ENCODE measurements around the gene ACY1.

ACY1 gene

DNA sequence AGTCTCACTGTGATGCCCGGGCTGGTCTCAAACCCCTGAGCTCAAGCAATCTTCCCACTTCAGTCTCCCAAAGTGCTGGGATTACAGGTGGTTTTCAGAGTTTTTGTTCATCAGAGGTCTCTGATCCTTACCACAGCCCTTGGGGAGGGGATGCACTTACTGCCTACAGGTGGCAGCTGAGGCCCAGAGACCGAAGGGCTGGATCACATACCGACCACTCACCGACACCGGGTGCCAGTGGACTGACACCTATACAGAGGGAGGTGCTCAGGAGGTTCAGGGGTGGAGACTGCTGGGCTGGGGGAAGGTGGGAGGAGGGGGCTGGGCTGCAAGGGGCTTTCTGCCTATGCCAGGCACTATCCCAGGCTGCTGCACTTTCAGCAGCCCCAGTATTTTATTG, 53.5 kb downstream of the ACY1 start:
- TF ChIP-seq, protein P1, sequence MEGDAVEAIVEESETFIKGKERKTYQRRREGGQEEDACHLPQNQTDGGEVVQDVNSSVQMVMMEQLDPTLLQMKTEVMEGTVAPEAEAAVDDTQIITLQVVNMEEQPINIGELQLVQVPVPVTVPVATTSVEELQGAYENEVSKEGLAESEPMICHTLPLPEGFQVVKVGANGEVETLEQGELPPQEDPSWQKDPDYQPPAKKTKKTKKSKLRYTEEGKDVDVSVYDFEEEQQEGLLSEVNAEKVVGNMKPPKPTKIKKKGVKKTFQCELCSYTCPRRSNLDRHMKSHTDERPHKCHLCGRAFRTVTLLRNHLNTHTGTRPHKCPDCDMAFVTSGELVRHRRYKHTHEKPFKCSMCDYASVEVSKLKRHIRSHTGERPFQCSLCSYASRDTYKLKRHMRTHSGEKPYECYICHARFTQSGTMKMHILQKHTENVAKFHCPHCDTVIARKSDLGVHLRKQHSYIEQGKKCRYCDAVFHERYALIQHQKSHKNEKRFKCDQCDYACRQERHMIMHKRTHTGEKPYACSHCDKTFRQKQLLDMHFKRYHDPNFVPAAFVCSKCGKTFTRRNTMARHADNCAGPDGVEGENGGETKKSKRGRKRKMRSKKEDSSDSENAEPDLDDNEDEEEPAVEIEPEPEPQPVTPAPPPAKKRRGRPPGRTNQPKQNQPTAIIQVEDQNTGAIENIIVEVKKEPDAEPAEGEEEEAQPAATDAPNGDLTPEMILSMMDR (conservative IDR thresholded peaks at IDR 0.05; ENCODE audit: low read length): no peak

DNA sequence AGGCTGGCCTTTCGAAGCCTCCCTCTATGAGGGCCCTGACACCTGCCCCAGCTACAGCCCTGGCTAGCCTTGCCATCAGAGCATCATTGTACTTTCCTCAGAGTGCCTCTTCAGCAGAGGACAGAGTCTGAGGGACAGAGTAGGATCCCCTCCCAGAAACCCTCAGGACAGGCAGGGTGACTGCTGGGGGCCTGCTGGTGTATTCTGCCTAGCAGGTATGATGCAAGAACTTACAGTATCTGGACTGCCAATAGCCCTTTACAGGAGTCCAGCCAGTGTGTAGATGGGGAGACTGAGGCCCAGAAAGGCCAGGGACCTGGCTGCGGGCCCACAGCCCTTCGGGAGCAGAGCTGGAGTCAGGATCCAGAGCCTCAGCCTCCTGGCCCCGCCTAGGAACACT, 54.0 kb downstream of the ACY1 start:
- TF ChIP-seq, protein P1 (conservative IDR thresholded peaks at IDR 0.05; ENCODE audit: low read length): no peak
- no peak overlapping the region for H3K4me3 ChIP-seq (ENCODE audit: low read length)
- DNase-seq (ENCODE audit: low read depth): no peak

More for the DNA sequence above, 53.5 kb downstream of the ACY1 start:
- no peak overlapping the region for H3K4me3 ChIP-seq (ENCODE audit: low read length)
- DNase-seq (ENCODE audit: low read depth): no peak

DNA sequence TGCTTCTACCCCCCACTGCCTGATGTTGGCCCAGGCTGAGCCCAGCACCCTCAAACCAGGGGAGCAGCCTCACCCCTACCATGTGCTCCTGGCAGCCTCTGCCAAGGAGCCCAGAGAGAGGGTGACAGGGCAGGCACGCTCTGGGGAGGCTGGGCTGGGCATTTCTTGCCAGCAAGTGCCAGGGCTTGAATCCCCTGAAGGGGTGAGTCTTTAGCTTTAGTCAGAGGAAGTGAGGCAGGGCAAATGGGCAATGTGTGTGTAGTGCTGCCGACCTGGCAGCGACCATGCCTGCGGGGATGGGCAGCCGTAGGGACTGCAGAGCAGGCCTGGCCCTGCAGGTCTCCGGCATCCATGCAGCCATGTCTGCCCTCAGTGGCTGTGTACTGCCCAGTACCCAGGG, 54.9 kb downstream of the ACY1 start:
- no peak for DNase-seq (ENCODE audit: low read depth)
- TF ChIP-seq, protein P1 (conservative IDR thresholded peaks at IDR 0.05; ENCODE audit: low read length): no peak
- no peak overlapping the region for H3K4me3 ChIP-seq (ENCODE audit: low read length)
